Vagina (tissue), 2 donors: ENCODE data around the gene ESPNL.

Source experiments
- POLR2A ChIP-seq, 2 donors: fragments of 450-650 bp; IDR thresholded peaks; one replicate each; pipeline ENCODE4 v1.6.1; 2017; ENCODE audit warnings: antibody characterized with exemption in 2 of 2, mild to moderate bottlenecking in 2 of 2, moderate library complexity in 2 of 2
- POLR2AphosphoS5 ChIP-seq, 2 donors: sonication (generic); formaldehyde crosslinking; IDR thresholded peaks; one replicate each; pipeline ENCODE4 v1.9.0; 2017; ENCODE audit warnings: antibody characterized with exemption in 2 of 2, mild to moderate bottlenecking in 2 of 2, low read depth in 1 of 2; ENCODE audit not compliant: insufficient read depth in 1 of 2
- TF ChIP-seq, protein P1 (sequence below), 3 experiments: fragments of 450-650 bp in 2 of 3; fragments of 200-600 bp in 1 of 3; sonication (generic) in 1 of 3; IDR thresholded peaks; one replicate each; pipeline ENCODE4 v1.5.1; 2017 to 2019; ENCODE audit warnings: antibody characterized with exemption in 3 of 3, mild to moderate bottlenecking in 2 of 3, moderate library complexity in 2 of 3

DNA sequence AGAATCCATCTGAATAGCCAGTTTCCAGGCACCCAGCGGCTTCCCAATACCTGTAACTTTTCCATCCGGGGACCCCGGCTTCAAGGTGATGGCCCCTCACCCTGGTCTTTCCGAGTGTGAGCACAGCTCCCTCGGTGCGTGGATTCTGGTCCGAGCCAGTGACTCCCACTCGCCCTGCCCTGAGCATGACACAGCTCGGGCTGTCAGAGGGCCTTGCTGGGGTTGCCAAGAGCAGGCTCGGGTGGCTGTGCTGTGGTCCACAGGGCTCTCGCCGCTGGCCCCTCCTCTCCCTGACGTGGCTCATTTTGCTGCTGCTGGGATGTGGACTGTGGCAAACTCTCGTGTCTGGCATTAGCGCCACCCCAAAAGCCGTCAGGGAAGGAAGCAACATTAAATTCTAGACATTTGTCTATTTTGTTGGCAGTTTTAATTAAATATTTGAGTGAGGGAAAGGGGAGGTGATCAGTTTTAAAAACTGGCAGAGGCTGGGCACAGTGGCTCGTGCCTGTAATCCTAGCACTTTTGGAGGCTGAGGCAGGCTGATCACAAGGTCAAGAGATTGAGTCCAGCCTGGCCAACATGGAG lies 5.6 kb upstream of the ESPNL start:
- TF ChIP-seq, protein P1, sequence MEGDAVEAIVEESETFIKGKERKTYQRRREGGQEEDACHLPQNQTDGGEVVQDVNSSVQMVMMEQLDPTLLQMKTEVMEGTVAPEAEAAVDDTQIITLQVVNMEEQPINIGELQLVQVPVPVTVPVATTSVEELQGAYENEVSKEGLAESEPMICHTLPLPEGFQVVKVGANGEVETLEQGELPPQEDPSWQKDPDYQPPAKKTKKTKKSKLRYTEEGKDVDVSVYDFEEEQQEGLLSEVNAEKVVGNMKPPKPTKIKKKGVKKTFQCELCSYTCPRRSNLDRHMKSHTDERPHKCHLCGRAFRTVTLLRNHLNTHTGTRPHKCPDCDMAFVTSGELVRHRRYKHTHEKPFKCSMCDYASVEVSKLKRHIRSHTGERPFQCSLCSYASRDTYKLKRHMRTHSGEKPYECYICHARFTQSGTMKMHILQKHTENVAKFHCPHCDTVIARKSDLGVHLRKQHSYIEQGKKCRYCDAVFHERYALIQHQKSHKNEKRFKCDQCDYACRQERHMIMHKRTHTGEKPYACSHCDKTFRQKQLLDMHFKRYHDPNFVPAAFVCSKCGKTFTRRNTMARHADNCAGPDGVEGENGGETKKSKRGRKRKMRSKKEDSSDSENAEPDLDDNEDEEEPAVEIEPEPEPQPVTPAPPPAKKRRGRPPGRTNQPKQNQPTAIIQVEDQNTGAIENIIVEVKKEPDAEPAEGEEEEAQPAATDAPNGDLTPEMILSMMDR (IDR thresholded peaks at IDR 0.05): no peak
- TF ChIP-seq POLR2A (IDR thresholded peaks at IDR 0.05): no peak
- no peak for TF ChIP-seq POLR2AphosphoS5 (IDR thresholded peaks at IDR 0.05; ENCODE audit: insufficient read depth in 1 of 2, low read depth in 1 of 2)
